ENCODE data around the gene LGALS16.

GRCh38 chr19:39617745-39618144 lies 38.0 kb upstream of the LGALS16 start:
- TF ChIP-seq POLR2AphosphoS5 (IDR thresholded peaks at IDR 0.05) (no peak), EP300 (IDR thresholded peaks at IDR 0.05) (no peak)

All from sigmoid colon (tissue), 4 donors.